Dendritic cell treated with granulocyte-macrophage colony-stimulating factor and Interleukin-4, amounts not matched to agents 40 ng/mL and 50 ng/mL, for 4 days (primary cell): ENCODE results near the gene BCL2L1.

Experiments
- H3K27ac Mint-ChIP-seq: one replicate; pipeline ENCODE4 v1.8.0; 2022; ENCODE audit warnings: mild to moderate bottlenecking, mixed read lengths
- H3K27me3 Mint-ChIP-seq: one replicate; pipeline ENCODE4 v1.8.0; 2022; ENCODE audit warnings: mild to moderate bottlenecking, mixed read lengths
- H3K36me3 Mint-ChIP-seq: one replicate; pipeline ENCODE4 v1.8.0; 2022; ENCODE audit warnings: low read depth, mixed read lengths
- H3K4me1 Mint-ChIP-seq: one replicate; pipeline ENCODE4 v1.8.0; 2022; ENCODE audit warnings: low read depth, mixed read lengths
- H3K4me3 Mint-ChIP-seq: one replicate; pipeline ENCODE4 v1.8.0; 2022; ENCODE audit warnings: mild to moderate bottlenecking, moderate library complexity, mixed read lengths
- H3K9me3 Mint-ChIP-seq: one replicate; pipeline ENCODE4 v1.8.0; 2022; ENCODE audit warnings: mixed read lengths
- intact Hi-C: fragments of 100-400 bp; cut with micrococcal nuclease; formaldehyde crosslinking; loops from one replicate; pipeline ENCODE4 v1.15.0; 2022

The BCL2L1 gene

GRCh38 chr20:31718952-31719643 is 3.6 kb downstream of the BCL2L1 start:
- H3K4me1 Mint-ChIP-seq = peaks cover 74% of the 10 kb centered on the region
- intact Hi-C loops = no loop called here
- peak overlapping the region; percentile 93 for H3K4me3 Mint-ChIP-seq
- no peaks in the 10 kb centered on the region for H3K27me3 Mint-ChIP-seq
- no peak overlapping the region for H3K27ac Mint-ChIP-seq
- H3K36me3 Mint-ChIP-seq = peaks cover 87% of the 10 kb centered on the region
- H3K9me3 Mint-ChIP-seq = no peaks in the 10 kb centered on the region

DNA sequence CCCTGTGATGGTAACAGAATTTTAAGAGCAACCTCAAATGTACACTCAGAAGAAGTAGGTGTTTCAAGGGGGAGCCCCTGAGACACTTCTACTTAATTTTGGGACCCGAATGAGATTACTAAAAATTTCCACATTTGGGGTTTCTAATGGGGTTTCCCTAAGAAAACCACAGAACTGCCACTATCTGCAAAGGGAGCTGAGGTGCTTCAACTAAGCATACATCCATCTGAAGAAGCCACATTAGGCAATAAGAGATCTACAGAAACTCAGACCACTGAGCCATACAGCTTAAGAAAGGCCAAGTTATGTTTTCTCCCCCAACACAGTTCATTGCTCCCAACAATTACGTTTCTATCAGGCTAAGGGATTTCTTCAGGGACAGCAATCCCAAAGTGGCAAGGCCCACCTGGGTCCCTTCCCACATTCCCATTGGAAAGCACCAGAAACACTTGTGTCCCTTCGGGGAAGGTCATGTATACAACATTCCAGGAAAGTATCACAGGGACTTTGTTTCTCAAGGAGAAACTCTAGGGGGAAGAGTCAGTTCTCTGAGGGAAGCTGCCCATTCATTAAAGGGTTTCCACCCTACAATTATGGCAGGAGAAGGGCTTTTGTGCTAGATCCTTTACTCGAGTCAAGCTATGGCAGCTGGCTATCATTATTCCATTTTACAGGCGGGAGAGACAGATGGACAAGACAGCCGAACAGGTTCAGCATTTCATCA is 5.0 kb downstream of the BCL2L1 start:
- Mint-ChIP-seq H3K9me3 (no peaks in the 10 kb centered on the region), H3K36me3 (peaks cover 95% of the 10 kb centered on the region), H3K27me3 (no peaks in the 10 kb centered on the region), H3K4me3 (peak overlapping the region; percentile 24), H3K27ac (no peak overlapping the region), H3K4me1 (peaks cover 89% of the 10 kb centered on the region)
- intact Hi-C loops = no loop called here

GRCh38 chr20:31716818-31717477 is 5.7 kb downstream of the BCL2L1 start:
- peaks cover 93% of the 10 kb centered on the region for H3K4me1 Mint-ChIP-seq
- peak overlapping the region; percentile 12 for H3K27ac Mint-ChIP-seq
- peaks cover 90% of the 10 kb centered on the region for H3K36me3 Mint-ChIP-seq
- H3K27me3 Mint-ChIP-seq = no peaks in the 10 kb centered on the region
- H3K9me3 Mint-ChIP-seq = no peaks in the 10 kb centered on the region
- no peak overlapping the region for H3K4me3 Mint-ChIP-seq
- intact Hi-C loops = no loop called here

DNA sequence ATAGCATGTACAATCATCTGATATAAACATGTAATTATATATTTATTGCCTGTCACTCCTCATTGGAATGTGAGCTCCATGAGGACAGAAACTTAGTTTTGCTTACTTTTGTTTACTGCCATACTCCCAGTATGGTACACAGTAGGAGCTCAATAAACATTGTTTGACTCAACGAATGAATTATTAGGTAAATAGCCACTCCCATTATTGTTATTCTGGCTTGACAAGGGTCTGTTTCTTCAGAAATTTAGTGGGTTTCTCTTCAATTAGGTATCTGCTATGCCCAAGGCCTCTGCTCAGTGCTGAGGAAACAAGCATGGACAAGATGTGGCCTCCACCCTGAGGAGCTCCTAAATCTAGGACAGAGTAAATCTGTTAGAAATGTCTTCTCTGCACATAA is 6.3 kb downstream of the BCL2L1 start:
- Mint-ChIP-seq H3K36me3 (peaks cover 85% of the 10 kb centered on the region), H3K9me3 (no peaks in the 10 kb centered on the region), H3K4me3 (no peak overlapping the region), H3K4me1 (peaks cover 92% of the 10 kb centered on the region), H3K27me3 (no peaks in the 10 kb centered on the region), H3K27ac (peak overlapping the region; percentile 12)
- intact Hi-C loops = no loop called here

GRCh38 chr20:31715766-31716165 is 6.9 kb downstream of the BCL2L1 start:
- Mint-ChIP-seq H3K4me3 (no peak overlapping the region), H3K27ac (no peak overlapping the region), H3K27me3 (no peaks in the 10 kb centered on the region), H3K4me1 (peaks cover 92% of the 10 kb centered on the region), H3K9me3 (no peaks in the 10 kb centered on the region), H3K36me3 (peaks cover 85% of the 10 kb centered on the region)
- intact Hi-C loops = no loop called here

- Mint-ChIP-seq H3K36me3 (peaks cover 85% of the 10 kb centered on the region), H3K27me3 (no peaks in the 10 kb centered on the region), H3K4me1 (peaks cover 92% of the 10 kb centered on the region), H3K4me3 (no peak overlapping the region), H3K27ac (peak overlapping the region; percentile 56), H3K9me3 (no peaks in the 10 kb centered on the region)
- intact Hi-C loops = no loop called here
Measured at GRCh38 chr20:31713312-31714273, 9.1 kb downstream of the BCL2L1 start.

DNA sequence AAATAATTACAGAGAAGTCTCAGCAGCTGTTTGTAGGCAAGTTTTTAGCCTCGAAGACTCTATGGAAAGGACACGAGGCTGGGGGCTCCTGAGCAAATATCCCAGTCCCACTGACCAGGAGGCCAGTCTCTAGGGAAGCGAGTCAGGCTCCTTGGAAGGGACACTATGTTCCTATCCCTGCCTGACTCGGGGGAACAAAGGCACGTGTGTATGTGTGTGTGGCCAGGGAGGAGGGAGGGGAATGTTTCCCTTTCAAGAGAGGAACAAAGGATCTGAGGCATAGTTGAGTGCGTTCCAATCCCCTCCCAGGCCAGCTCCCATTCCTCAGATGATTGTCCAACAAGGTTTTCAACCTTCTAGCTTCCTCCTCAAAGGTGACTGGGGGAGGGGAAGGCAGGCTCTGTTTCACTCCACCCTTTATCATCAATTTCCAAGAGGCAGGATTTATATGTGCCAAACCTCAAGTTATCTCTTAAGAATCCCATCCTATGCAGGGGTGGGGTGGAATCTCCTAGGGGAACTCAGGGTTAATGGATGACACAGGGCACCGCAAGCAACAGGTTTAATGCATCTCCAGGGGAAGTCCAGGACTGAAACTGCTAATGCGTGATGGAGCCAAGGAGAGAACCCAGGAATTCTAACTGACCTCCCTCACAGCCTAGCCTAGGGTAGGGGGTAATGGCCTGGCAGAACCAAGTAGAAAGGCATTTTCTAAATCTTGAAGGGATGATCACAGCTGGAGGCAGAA is 9.9 kb downstream of the BCL2L1 start:
- Mint-ChIP-seq H3K36me3 (peaks cover 84% of the 10 kb centered on the region), H3K27ac (peak overlapping the region; percentile 56), H3K4me1 (peaks cover 94% of the 10 kb centered on the region), H3K27me3 (no peaks in the 10 kb centered on the region), H3K9me3 (no peaks in the 10 kb centered on the region), H3K4me3 (no peak overlapping the region)
- intact Hi-C loops = no loop called here

- Mint-ChIP-seq H3K4me1 (peaks cover 90% of the 10 kb centered on the region), H3K27ac (no peak overlapping the region), H3K4me3 (no peak overlapping the region), H3K27me3 (no peaks in the 10 kb centered on the region), H3K36me3 (peaks cover 84% of the 10 kb centered on the region), H3K9me3 (no peaks in the 10 kb centered on the region)
- intact Hi-C loops = no loop called here
Measured at GRCh38 chr20:31712112-31712553, 10.5 kb downstream of the BCL2L1 start.

GRCh38 chr20:31711179-31712111 is 11.2 kb downstream of the BCL2L1 start:
- peaks cover 84% of the 10 kb centered on the region for H3K36me3 Mint-ChIP-seq
- H3K9me3 Mint-ChIP-seq = no peaks in the 10 kb centered on the region
- no peak overlapping the region for H3K4me3 Mint-ChIP-seq
- peaks cover 89% of the 10 kb centered on the region for H3K4me1 Mint-ChIP-seq
- no peaks in the 10 kb centered on the region for H3K27me3 Mint-ChIP-seq
- intact Hi-C loops = no loop called here
- no peak overlapping the region for H3K27ac Mint-ChIP-seq

DNA sequence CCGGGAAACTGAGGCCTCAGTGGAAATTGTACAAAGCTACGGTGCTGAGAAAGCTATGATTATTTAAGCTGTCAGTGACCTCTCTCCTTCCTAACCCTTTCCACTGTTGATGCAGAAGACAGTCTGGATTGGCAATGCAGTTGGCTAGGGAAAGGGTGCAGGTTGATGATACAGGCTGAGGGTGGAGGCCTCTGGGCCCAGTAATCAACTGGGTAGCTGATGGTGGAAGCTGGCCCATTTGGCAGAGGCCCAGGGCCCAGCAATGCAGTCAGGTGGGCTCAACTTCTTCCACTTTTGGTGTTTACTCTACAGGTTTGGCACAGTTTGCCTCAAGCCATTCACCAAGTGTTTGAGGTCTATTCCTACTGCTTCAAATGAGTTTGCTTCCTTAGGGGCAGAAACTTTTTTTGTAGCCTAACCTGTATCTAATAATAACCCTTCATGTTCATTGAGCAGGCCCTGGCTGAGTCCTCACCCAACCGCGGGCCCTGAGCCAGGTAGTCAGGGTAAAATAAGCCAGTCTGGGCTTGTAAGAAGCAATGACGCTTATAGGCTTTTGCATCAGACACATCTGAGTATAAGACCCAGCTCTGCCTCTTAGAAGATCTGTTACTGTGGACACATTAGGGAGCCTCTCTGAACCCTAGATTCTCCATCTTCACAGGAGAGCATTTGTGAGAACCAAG is 12.1 kb downstream of the BCL2L1 start:
- Mint-ChIP-seq H3K36me3 (peaks cover 85% of the 10 kb centered on the region), H3K4me1 (peaks cover 92% of the 10 kb centered on the region), H3K4me3 (no peak overlapping the region), H3K27ac (no peak overlapping the region), H3K9me3 (no peaks in the 10 kb centered on the region), H3K27me3 (no peaks in the 10 kb centered on the region)
- intact Hi-C loops = no loop called here

DNA sequence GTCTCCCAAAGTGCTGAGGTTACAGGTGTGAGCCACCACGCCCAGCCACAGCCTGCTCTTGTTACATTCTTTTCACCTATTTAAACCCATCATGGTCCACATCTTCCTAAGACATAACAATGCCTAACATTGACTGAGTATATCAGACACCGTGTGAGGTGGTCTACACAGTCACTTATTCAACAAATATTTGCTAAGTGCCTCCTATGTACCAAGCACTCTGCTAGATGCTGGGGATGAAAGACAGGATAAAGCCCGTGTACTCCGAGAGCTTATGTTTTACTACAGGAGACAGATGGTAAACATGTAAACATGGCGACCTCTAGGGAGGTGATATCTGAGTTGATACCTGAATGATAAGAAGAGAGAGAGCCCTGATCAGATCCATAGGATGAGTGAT is 12.7 kb downstream of the BCL2L1 start:
- Mint-ChIP-seq H3K9me3 (no peaks in the 10 kb centered on the region), H3K27ac (no peak overlapping the region), H3K27me3 (no peaks in the 10 kb centered on the region), H3K4me1 (peaks cover 86% of the 10 kb centered on the region), H3K36me3 (peaks cover 81% of the 10 kb centered on the region), H3K4me3 (no peak overlapping the region)
- intact Hi-C loops = no loop called here
